Measurements from ENCODE around the gene BAZ1A. TPM values are rescaled to one million over a fixed set of nuclear protein-coding genes. Genes with fewer than 3 reads are reported as not detected.

BAZ1A gene
- total and polyA plus RNA-seq, 10 of the 15 experiments (the other 5 are each of a cell fraction or from before 2014, with no cell fraction given), result 34.3 to 96.5 (median 50.7) TPM

- TF ChIP-seq CEBPB (IDR thresholded peaks at IDR 0.05; ENCODE audit: borderline replicate concordance in 1 of 2, low read depth in 2 of 2, low read length in 2 of 2) (no peak), ATF7 (IDR thresholded peaks at IDR 0.05; ENCODE audit: low read depth) (peak; percentile 27; the same call in 1 of the 2 replicates), ZBTB4 (CRISPR knock-in tag; IDR thresholded peaks at IDR 0.05) (no peak), TCF3 (IDR thresholded peaks at IDR 0.05; ENCODE audit: borderline replicate concordance, insufficient read depth, low read depth, low read length) (no peak), RUNX3 (IDR thresholded peaks at IDR 0.05; ENCODE audit: low read length) (peak; percentile 23; the same call in 1 of the 2 replicates), NBN (IDR thresholded peaks at IDR 0.05) (no peak), SMAD5 (IDR thresholded peaks at IDR 0.05; ENCODE audit: low read depth) (no peak), SPI1 (IDR thresholded peaks at IDR 0.05; ENCODE audit: borderline replicate concordance, insufficient read depth, low read depth, low read length) (peak; percentile 90), RAD51 (IDR thresholded peaks at IDR 0.05) (no peak), RCOR1 (conservative IDR thresholded peaks at IDR 0.05; ENCODE audit: low read depth, low read length) (no peak)
- TF ChIP-seq, protein P1, sequence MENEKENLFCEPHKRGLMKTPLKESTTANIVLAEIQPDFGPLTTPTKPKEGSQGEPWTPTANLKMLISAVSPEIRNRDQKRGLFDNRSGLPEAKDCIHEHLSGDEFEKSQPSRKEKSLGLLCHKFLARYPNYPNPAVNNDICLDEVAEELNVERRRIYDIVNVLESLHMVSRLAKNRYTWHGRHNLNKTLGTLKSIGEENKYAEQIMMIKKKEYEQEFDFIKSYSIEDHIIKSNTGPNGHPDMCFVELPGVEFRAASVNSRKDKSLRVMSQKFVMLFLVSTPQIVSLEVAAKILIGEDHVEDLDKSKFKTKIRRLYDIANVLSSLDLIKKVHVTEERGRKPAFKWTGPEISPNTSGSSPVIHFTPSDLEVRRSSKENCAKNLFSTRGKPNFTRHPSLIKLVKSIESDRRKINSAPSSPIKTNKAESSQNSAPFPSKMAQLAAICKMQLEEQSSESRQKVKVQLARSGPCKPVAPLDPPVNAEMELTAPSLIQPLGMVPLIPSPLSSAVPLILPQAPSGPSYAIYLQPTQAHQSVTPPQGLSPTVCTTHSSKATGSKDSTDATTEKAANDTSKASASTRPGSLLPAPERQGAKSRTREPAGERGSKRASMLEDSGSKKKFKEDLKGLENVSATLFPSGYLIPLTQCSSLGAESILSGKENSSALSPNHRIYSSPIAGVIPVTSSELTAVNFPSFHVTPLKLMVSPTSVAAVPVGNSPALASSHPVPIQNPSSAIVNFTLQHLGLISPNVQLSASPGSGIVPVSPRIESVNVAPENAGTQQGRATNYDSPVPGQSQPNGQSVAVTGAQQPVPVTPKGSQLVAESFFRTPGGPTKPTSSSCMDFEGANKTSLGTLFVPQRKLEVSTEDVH (IDR thresholded peaks at IDR 0.05; ENCODE audit: low read depth, partially characterized antibody), result no peak
Observed at GRCh38 chr14:34785223-34786006, 89.7 kb downstream of the BAZ1A start (continued).

Measured in GM12878 (cell line).